Heart left ventricle (tissue), 16 donors: ENCODE data around the gene ROR1. TPM values are rescaled to one million over a fixed set of nuclear protein-coding genes. Genes with fewer than 3 reads are reported as not detected.
"Not testable (repeated sequence)": the region's sequence is repeated elsewhere in the genome, so short reads cannot be mapped to it uniquely, and the experiment has no call there.

Source experiments
- ATAC-seq, 4 donors: fragments of 200-7000 bp; cut with Tn5 transposase; one replicate each; pipeline ENCODE4 v1.9.1; 2020 to 2022; ENCODE audit warnings: moderate library complexity in 4 of 4, mild to moderate bottlenecking in 3 of 4, moderate number of reproducible peaks in 1 of 4
- DNase-seq, 5 donors: peaks; one replicate each; pipeline ENCODE4 v3.0.0-alpha.2; 2020
- H3K27ac ChIP-seq, 12 donors: fragments of 200-600 bp; sonication (generic) in 4 of 12; one replicate each; pipeline versions ENCODE4 v1.5.0 to v1.8.0; 2016 to 2022; ENCODE audit warnings: mild to moderate bottlenecking in 2 of 12
- H3K27me3 ChIP-seq, 9 donors: fragments of 200-600 bp; sonication (generic) in 2 of 9; one replicate each; pipeline versions ENCODE4 v1.5.1 to v1.8.0; 2016 to 2022; ENCODE audit warnings: mild to moderate bottlenecking in 3 of 9
- H3K36me3 ChIP-seq, 9 donors: fragments of 200-600 bp; sonication (generic) in 2 of 9; one replicate each; pipeline versions ENCODE4 v1.5.0 to v1.8.0; 2018 to 2022; ENCODE audit warnings: mild to moderate bottlenecking in 2 of 9
- H3K4me1 ChIP-seq, 12 donors: fragments of 200-600 bp; sonication (generic) in 4 of 12; one replicate each; pipeline versions ENCODE4 v1.5.0 to v1.8.0; 2016 to 2022; ENCODE audit warnings: mild to moderate bottlenecking in 3 of 12
- H3K4me3 ChIP-seq, 12 donors: fragments of 200-600 bp; sonication (generic) in 4 of 12; one replicate each; pipeline versions ENCODE4 v1.5.0 to v1.8.0; 2017 to 2022; ENCODE audit warnings: mild to moderate bottlenecking in 9 of 12, moderate library complexity in 4 of 12
- H3K9me3 ChIP-seq, 12 donors: fragments of 200-600 bp; sonication (generic) in 4 of 12; one replicate each; pipeline versions ENCODE4 v1.5.0 to v1.8.0; 2016 to 2022; ENCODE audit warnings: mild to moderate bottlenecking in 1 of 12
- CTCF ChIP-seq, 12 donors: fragments of 200-600 bp; sonication (generic) in 4 of 12; IDR thresholded peaks; one replicate each; pipeline versions ENCODE4 v1.5.0 to v1.8.0; 2018 to 2022; ENCODE audit warnings: antibody characterized with exemption in 12 of 12, mild to moderate bottlenecking in 5 of 12
- POLR2A ChIP-seq, 2 donors: fragments of 450-650 bp; IDR thresholded peaks; one replicate each; pipeline ENCODE4 v1.6.1; 2017; ENCODE audit warnings: antibody characterized with exemption in 2 of 2, mild to moderate bottlenecking in 2 of 2, moderate library complexity in 2 of 2
- WGBS, 4 donors: extraction: QIAGEN DNeasy Blood & Tissue Kit in 2 of 4; methylation state at CpG; one replicate each; pipeline versions ENCODE4 v1.1.5 to v1.1.7; 2013 to 2018; 5-methylcytosine and 5-hydroxymethylcytosine counted together
- intact Hi-C, 10 donors: fragments of 100-400 bp; cut with DNase I; formaldehyde crosslinking; loops; one replicate each; pipeline versions ENCODE4 v1.11.1 to v1.14.2; 2022
- polyA plus RNA-seq, 2 donors: library from polyadenylated mRNA; stranded (reverse); fragments of 200-250 nt; gene quantifications; one replicate each; pipeline ENCODE4 v1.2.3, GENCODE V29; 2013
- total RNA-seq, 9 donors: library from RNA; depleted of rRNA in 2 of 9; stranded (reverse); fragments of >200 nt in 2 of 9; fragmentation: NEBNext Ultra II Directional in 3 of 9; extraction: Animal tissue kit (Norgen Biotek cat#: 25700) in 3 of 9; gene quantifications; one replicate each; pipeline versions ENCODE4 v1.1.0 to v1.2.4, GENCODE V29; 2016 to 2023
- donor health status: ischemic (EF 13 %, LVEDD 7.1; RV severe dilation, severe dysfunction).
- donor health status: healthy with polysubstance abuse.
- donor health status: DM: no; HTN: yes; CAD: no.
- donor health status: DM: no; HTN: no; CAD: no.
- donor health status: ischemic (EF 25% LVEDD 6.9; RV normal size, moderate dysfunction).
- donor health status: ischemic (EF 25% LVEDD 5.7; RV mildly dilated, moderate dysfunction).
- donor health status: healthy.
- donor health status: DM: yes; HTN: yes; CAD: no.
- donor health status: ischemic (EF 35%, LVEDD 5.7; RV mildly dilated, moderate dysfunction).
- donor health status: nonischemic (EF 11% LVEDD 7.7; RV severe dilation, severe dysfunction).
- donor health status: DM: yes; HTN: yes; CAD: no.
- donor health status: PGD.
- donor health status: ischemic (EF 29% LVEDD 5.4; RV normal size, mild dysfunction).
- donor health status: nonischemic (EF 23%, LVEDD 6.1; RV moderate dilation, normal function).

The ROR1 gene
- total and polyA plus RNA-seq, 11 donors = 4.1 to 35.3 (median 19.3) TPM

GRCh38 chr1:64097859-64098258 lies 324.0 kb downstream of the ROR1 start:
- DNase-seq (no peak), ATAC-seq (no peak)
- H3K4me1 ChIP-seq = peaks cover 0 to 24% (median 9%) of the 10 kb centered on the region in 12 donors
- TF ChIP-seq POLR2A (IDR thresholded peaks at IDR 0.05) (no peak), CTCF (IDR thresholded peaks at IDR 0.05) (no peak)
- H3K9me3 ChIP-seq = no peaks in the 10 kb centered on the region
- intact Hi-C loops = loop anchor here in 1 of 10 donors (5.0 kb wide), 1 partner anchor 46 kb away; no protein-coding TSS in a partner anchor
- H3K4me3 ChIP-seq = no peak overlapping the region
- H3K36me3 ChIP-seq = no peaks in the 10 kb centered on the region
- peak overlapping the region in 2 of 12 donors; percentile 26 to 52 for H3K27ac ChIP-seq
- H3K27me3 ChIP-seq = no peaks in the 10 kb centered on the region
- 64 to 82% (median 71%) methylated on average over 4 of the region's 4 CpGs for WGBS, 4 donors

- Histone ChIP-seq H3K9me3 (no peaks in the 10 kb centered on the region), H3K4me1 (peaks cover 0 to 18% (median 8%) of the 10 kb centered on the region in 12 donors), H3K27me3 (no peaks in the 10 kb centered on the region), H3K36me3 (no peaks in the 10 kb centered on the region), H3K4me3 (no peak overlapping the region), H3K27ac (peak overlapping the region in 5 of 12 donors; percentile 13 to 52 (median 29))
- intact Hi-C loops = loop anchor here in 1 of 10 donors (5.0 kb wide), 1 partner anchor 46 kb away; no protein-coding TSS in a partner anchor
- TF ChIP-seq CTCF (IDR thresholded peaks at IDR 0.05) (no peak), POLR2A (IDR thresholded peaks at IDR 0.05) (no peak)
- 20 to 75% (median 71%) methylated on average over 1 of the region's 1 CpG; no CpG with 5 or more reads in 1 of the 4 donors for WGBS, 4 donors
- ATAC-seq (peak; percentile 85 to 93 (median 88)), DNase-seq (no peak)
Observed at GRCh38 chr1:64098436-64098835, 324.6 kb downstream of the ROR1 start.

- Histone ChIP-seq H3K4me1 (peaks cover 0 to 17% (median 7%) of the 10 kb centered on the region in 12 donors), H3K9me3 (no peaks in the 10 kb centered on the region), H3K27me3 (no peaks in the 10 kb centered on the region), H3K36me3 (no peaks in the 10 kb centered on the region), H3K27ac (peak overlapping the region in 6 of 12 donors; percentile 7 to 52 (median 34)), H3K4me3 (no peak overlapping the region)
- no peak for TF ChIP-seq CTCF (IDR thresholded peaks at IDR 0.05)
- no peak for TF ChIP-seq POLR2A (IDR thresholded peaks at IDR 0.05)
- WGBS, 4 donors = 43 to 51% (median 49%) methylated on average over 9 of the region's 9 CpGs
- intact Hi-C loops = loop anchor here in 1 of 10 donors (5.0 kb wide), 1 partner anchor 47 kb away; no protein-coding TSS in a partner anchor
- ATAC-seq = peak; percentile 61 to 75 (median 64)
- no peak for DNase-seq
Observed at GRCh38 chr1:64098846-64099582, 325.2 kb downstream of the ROR1 start.

GRCh38 chr1:64100791-64101190 lies 327.0 kb downstream of the ROR1 start:
- Histone ChIP-seq H3K9me3 (no peaks in the 10 kb centered on the region), H3K27me3 (no peaks in the 10 kb centered on the region), H3K27ac (no peak overlapping the region), H3K4me3 (no peak overlapping the region), H3K4me1 (peaks cover 0 to 17% (median 7%) of the 10 kb centered on the region in 12 donors), H3K36me3 (no peaks in the 10 kb centered on the region)
- DNase-seq (no peak), ATAC-seq (no peak)
- intact Hi-C loops = no loop called here
- WGBS, 4 donors = 84 to 93% (median 86%) methylated on average over 4 of the region's 4 CpGs
- TF ChIP-seq POLR2A (IDR thresholded peaks at IDR 0.05) = no peak
- no peak for TF ChIP-seq CTCF (IDR thresholded peaks at IDR 0.05)

GRCh38 chr1:64104585-64104984 lies 330.8 kb downstream of the ROR1 start:
- H3K9me3 ChIP-seq, H3K27me3 ChIP-seq, DNase-seq, H3K27ac ChIP-seq, H3K36me3 ChIP-seq, ATAC-seq, H3K4me3 ChIP-seq, intact Hi-C loops: not testable (repeated sequence)
- 87 to 100% (median 91%) methylated on average over 1 of the region's 1 CpG for WGBS, 4 donors
- peaks cover 0 to 12% (median 5%) of the 10 kb centered on the region in 12 donors for H3K4me1 ChIP-seq
